GM11168 (cell line): Measurements from ENCODE around the gene CEP85L.

Experiments used
- in situ Hi-C: fragments of 300-500 bp; cut with MboI; formaldehyde crosslinking; loops from one replicate; pipeline ENCODE4 v1.12.0; 2022; ENCODE audit warnings: low sequenced_read_pairs; ENCODE audit not compliant: unreplicated experiment

CEP85L gene

GRCh38 chr6:118511930-118512715, 139.3 kb downstream of the CEP85L start:
- in situ Hi-C loops: no loop called here

GRCh38 chr6:118509009-118509617, 142.3 kb downstream of the CEP85L start:
- in situ Hi-C loops: no loop called here

- in situ Hi-C loops: no loop called here
Measured at GRCh38 chr6:118507636-118508035, 143.8 kb downstream of the CEP85L start.

- in situ Hi-C loops: no loop called here
Measured at GRCh38 chr6:118506071-118506638, 145.2 kb downstream of the CEP85L start.

GRCh38 chr6:118505656-118506055, 145.7 kb downstream of the CEP85L start:
- in situ Hi-C loops: no loop called here

- in situ Hi-C loops: no loop called here
Measured at GRCh38 chr6:118504611-118505010, 146.8 kb downstream of the CEP85L start.

- in situ Hi-C loops: no loop called here
Measured at GRCh38 chr6:118502169-118502568, 149.2 kb downstream of the CEP85L start.

GRCh38 chr6:118501765-118502164, 149.6 kb downstream of the CEP85L start:
- in situ Hi-C loops: no loop called here

- in situ Hi-C loops: no loop called here
Measured at GRCh38 chr6:118501099-118501498, 150.3 kb downstream of the CEP85L start.

GRCh38 chr6:118500130-118501015, 151.0 kb downstream of the CEP85L start:
- in situ Hi-C loops: no loop called here

- in situ Hi-C loops: no loop called here
Measured at GRCh38 chr6:118495485-118496280, 155.7 kb downstream of the CEP85L start.

- in situ Hi-C loops: no loop called here
Measured at GRCh38 chr6:118494091-118494490, 157.3 kb downstream of the CEP85L start.

- in situ Hi-C loops: no loop called here
Measured at GRCh38 chr6:118489990-118490389, 161.4 kb downstream of the CEP85L start.

GRCh38 chr6:118488631-118489030, 162.8 kb downstream of the CEP85L start:
- in situ Hi-C loops: no loop called here

GRCh38 chr6:118485601-118486550, 165.5 kb downstream of the CEP85L start:
- in situ Hi-C loops: no loop called here

- in situ Hi-C loops: no loop called here
Measured at GRCh38 chr6:118476551-118476950, 174.8 kb downstream of the CEP85L start.

- in situ Hi-C loops: no loop called here
Measured at GRCh38 chr6:118473266-118473665, 178.1 kb downstream of the CEP85L start.

- in situ Hi-C loops: no loop called here
Measured at GRCh38 chr6:118469468-118469867, 181.9 kb downstream of the CEP85L start.
